CD4-positive, alpha-beta T cell treated with Interferon alpha-2 for 1 hour (primary cell): Measurements from ENCODE around the gene GATAD1.

Source experiments
- DNase-seq, 2 donors: peaks; one replicate each; pipeline ENCODE4 v3.0.0-alpha.2; 2020 to 2022

Gene GATAD1

DNA sequence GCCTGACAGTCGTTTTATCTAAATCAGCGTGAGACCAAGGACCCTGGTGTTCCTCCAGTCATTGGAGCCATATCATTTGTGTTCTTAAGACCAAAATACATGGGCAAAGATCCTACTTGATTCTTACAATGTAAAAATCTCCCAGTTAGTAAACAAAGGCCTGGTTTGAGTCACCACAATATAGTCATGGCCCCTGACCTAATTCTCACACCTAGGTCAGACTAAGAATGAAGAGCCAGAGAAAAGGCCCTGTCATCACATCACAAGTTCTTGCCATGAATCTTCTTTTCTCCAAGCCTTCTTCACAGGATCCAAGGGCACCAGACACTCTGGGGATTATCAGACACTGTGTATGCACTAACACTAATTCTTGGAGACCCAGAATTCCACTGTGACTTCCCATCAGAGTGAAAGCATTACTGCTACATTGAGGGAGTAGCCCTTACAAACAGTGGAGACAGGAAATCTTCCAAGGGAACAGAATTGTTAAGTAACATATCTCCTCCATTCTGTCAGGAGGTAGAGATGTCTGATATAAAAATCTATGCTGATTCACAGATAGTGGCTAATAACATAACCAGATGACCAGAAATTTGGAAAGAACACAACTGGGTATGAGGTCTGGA lies 38.1 kb downstream of the GATAD1 start:
- DNase-seq: no peak

DNA sequence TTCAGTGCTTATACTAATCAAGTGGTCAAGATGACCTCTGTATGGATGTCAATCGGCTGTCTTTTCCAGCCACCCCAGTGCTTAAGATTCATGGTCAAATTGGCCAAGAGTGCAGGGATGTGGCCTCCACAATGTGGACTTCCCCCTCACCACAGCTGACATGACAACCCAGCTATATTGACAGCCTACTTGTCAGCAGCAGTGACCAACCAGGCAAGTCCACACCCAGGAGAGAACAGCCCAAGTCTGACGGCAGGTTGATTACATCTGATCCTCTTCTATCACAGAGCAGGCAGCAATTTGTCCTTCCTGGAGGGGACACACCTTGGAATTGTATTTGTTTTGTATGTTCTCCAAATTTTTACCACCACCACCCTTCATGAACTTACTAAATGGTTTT lies 38.7 kb downstream of the GATAD1 start:
- DNase-seq: no peak

DNA sequence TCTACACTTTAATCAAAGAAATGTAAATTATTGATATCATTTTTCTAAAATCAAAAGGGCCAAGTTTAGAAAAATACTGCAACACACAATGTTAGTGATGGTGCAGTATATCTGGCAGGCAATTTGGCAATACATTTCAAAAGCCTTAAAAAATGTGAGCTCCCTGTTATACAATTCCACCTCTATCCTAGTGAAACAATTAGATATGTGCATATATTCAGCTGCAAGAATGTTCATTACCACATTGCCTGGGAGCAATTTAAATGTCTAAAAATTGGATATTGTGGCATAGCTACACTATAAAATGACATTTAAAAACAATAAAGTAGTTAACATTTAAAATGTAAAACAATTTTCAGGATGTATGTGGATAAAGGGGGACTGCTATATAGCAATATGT lies 40.5 kb downstream of the GATAD1 start:
- DNase-seq: no peak

DNA sequence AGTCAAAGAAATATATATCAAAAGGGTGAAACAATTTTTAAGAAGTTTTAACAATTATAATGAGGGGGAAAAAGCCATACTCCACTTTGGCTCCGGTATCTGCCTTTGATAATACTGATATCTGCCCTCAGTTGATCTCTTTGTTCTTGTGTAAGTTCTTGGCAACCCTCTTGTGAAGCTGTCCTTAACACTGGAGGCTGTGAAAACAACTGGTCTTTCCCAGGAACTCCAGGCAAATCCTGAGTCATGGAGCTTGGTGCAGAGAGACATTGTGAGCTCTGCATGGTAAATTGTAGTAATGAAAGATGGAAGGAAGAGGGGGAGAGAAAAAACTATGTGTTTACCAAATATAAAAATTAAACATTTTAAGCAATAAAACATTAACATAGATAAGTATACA lies 42.4 kb downstream of the GATAD1 start:
- no peak for DNase-seq

DNA sequence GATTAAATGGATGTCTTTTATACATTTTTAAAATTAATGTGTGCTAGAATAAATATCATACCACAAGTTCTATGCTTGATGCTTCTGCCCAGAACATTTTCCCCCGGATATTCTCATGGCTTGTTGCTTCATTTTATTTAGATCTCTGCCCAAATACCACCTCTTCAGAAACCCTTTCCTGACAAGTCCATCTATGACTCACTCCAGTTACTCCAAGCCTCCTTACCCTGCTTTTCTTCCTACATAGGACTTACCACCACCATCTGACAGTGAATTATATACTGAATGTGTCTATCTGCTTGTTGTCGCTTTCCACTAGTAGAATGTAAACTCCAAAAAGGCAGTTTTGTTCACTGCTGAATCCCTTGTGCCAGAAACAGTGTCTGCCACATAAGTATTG lies 49.6 kb downstream of the GATAD1 start:
- DNase-seq: no peak

DNA sequence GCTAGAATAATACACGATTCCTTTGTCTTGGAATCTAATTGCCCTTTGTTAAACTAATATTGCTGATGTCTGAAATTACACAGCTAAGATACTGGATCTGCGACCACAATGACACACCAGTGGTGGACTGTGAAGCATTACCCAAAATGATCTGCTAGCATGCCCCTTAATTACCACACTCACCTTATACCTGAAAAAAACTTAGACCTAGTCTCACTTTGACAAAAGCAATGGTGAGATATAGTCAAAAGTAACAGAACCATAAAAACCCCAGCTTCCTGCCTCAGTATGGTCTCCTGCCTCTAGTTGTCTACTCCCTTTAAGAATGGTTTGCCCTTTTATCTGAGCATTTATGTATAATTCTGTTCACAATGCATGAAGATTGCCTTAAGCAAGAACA lies 51.3 kb downstream of the GATAD1 start:
- DNase-seq: no peak

DNA sequence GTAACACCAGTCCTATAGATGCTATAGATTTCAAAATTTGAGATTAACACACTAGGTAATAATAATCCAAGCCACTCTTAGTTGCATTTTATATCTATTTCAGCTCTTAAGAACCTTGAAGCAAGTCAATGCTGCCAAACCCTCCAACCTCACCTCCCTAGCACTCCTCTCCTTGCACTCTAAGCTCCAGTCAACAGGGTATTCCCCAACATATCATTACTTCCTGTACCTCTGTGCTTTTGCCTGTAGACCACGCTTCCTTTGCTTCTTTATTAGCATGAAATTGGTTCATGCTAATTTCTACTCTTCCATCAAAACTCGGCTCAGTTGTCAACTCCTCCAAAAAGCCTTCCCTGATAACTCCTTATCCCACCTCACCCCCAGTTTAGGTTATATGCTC lies 56.5 kb downstream of the GATAD1 start:
- no peak for DNase-seq

DNA sequence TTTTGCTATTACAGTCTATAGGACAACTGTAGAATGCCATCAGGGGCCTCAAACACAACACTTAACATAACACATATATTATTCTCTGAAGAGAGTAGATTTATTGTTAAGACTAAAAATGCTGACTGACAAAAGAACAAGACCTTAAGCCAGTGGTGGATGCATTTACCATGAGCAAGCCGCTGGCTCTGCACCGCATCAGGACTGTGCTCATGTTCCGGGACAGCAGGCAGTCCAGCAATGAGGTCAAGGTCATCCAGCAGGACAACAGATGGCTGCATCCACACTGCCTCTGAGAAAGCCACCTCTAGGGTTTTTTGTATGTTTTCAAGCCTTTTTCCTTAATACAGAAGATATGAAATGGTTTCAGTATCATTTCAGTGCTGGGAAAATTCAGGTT lies 57.3 kb downstream of the GATAD1 start:
- DNase-seq: no peak

DNA sequence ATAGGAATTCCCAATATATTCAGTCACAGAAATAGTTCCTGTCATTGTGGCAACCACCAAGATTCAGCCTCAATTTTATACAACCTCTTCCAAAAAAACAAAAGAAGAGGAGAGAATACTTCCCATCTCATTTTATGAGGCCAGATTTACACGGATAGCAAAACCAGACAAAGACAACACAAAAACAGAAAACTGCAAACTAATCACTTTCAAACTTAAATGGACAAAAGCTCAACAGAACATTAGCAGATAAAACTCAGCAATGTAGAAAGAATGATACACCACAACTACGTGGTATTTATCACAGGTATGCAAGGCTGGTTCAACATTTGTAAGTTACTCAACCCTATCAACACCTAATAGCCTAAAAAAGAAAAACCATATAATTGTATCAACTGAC lies 59.1 kb downstream of the GATAD1 start:
- DNase-seq: no peak

DNA sequence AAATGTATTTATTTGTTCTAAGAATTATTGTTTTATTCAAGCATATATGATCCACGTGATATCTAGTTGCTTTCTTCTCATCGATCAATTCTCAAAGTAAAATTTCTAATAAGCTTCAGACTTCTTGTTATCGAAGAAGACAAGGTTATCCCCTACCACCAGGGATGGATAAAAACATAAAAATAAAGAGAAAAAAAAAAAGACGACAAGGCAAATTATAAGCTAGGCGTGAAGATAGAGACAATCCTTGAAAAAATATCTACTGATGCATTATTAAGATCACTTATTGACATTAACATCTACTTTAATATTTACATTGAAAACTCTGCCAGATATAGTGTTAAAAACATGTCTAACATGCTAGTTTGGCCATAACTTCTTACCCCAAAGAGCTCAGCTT lies 61.7 kb downstream of the GATAD1 start:
- no peak for DNase-seq
